ENCODE measurements around the gene UBE2O.

Gene UBE2O

GRCh38 chr17:76452660-76453430 lies at the start of gene UBE2O:
Gene UBE2O (minus strand): TSS chr17:76453152. CDS start chr17:76453141, 11 bp downstream.
- TF ChIP-seq, protein P1, sequence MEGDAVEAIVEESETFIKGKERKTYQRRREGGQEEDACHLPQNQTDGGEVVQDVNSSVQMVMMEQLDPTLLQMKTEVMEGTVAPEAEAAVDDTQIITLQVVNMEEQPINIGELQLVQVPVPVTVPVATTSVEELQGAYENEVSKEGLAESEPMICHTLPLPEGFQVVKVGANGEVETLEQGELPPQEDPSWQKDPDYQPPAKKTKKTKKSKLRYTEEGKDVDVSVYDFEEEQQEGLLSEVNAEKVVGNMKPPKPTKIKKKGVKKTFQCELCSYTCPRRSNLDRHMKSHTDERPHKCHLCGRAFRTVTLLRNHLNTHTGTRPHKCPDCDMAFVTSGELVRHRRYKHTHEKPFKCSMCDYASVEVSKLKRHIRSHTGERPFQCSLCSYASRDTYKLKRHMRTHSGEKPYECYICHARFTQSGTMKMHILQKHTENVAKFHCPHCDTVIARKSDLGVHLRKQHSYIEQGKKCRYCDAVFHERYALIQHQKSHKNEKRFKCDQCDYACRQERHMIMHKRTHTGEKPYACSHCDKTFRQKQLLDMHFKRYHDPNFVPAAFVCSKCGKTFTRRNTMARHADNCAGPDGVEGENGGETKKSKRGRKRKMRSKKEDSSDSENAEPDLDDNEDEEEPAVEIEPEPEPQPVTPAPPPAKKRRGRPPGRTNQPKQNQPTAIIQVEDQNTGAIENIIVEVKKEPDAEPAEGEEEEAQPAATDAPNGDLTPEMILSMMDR (conservative IDR thresholded peaks at IDR 0.05; ENCODE audit: low read depth, low read length) = peak; percentile 44
- no peak for DNase-seq (ENCODE audit: low read depth)
- H3K4me3 ChIP-seq (ENCODE audit: low read length) = peak within 1 kb of the TSS; percentile 72

DNA sequence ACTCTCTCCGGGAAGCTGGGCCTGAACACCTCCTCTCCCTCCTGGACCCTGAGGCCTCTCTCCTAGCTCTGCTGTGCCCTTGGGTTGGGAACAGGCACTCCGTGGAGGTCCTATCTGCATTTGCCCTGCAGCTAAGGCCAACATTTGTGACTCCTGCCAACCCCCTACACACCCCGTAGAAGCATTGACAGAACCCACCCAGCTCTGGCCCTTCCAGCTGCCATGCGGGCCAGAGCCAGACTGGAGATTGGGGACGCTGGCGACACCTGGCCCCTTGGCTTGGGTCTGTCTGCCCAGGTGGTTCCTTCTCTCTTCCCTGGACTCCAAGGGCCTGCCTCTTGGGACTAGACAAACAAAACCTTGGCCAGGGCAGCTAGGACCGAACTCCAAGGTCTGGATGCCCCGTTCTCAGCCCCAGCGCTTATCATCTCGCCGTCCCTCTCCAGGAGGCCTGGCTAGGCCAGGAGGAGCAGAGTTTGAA lies 48.9 kb upstream of the UBE2O start:
- no peak for DNase-seq (ENCODE audit: low read depth)
- TF ChIP-seq, protein P1 (conservative IDR thresholded peaks at IDR 0.05; ENCODE audit: low read depth, low read length) = no peak
- peak overlapping the region; percentile 35 for H3K4me3 ChIP-seq (ENCODE audit: low read length)

- no peak for DNase-seq (ENCODE audit: low read depth)
- TF ChIP-seq, protein P1 (conservative IDR thresholded peaks at IDR 0.05; ENCODE audit: low read depth, low read length) = no peak
- peak within 1 kb of the TSS; percentile 78 for H3K4me3 ChIP-seq (ENCODE audit: low read length)
Measured at GRCh38 chr17:76501018-76501826, 48.3 kb upstream of the UBE2O start, which contains the start of gene RHBDF2. Gene RHBDF2 (minus strand): TSS chr17:76501423. CDS start chr17:76481524, 19,899 bp downstream.

DNA sequence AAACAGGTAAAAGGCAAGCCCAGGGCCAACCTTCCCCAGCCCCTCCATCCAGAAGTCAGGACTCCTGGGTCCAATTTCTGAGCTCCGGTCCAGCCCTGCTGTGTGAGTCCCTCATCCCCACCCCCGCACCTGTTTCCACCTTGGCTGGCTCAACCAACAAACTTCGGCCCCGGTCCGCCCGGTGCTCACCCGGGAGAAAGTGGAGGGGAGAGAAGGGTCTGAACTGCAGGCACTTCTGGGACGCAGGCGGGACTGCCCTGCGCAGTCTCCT lies 47.7 kb upstream of the UBE2O start:
- H3K4me3 ChIP-seq (ENCODE audit: low read length) = peak overlapping the region; percentile 78
- no peak for DNase-seq (ENCODE audit: low read depth)
- TF ChIP-seq, protein P1 (conservative IDR thresholded peaks at IDR 0.05; ENCODE audit: low read depth, low read length) = no peak

- DNase-seq (ENCODE audit: low read depth) = no peak
- H3K4me3 ChIP-seq (ENCODE audit: low read length) = peak overlapping the region; percentile 78
Measured at GRCh38 chr17:76500074-76500746, 47.3 kb upstream of the UBE2O start.

DNA sequence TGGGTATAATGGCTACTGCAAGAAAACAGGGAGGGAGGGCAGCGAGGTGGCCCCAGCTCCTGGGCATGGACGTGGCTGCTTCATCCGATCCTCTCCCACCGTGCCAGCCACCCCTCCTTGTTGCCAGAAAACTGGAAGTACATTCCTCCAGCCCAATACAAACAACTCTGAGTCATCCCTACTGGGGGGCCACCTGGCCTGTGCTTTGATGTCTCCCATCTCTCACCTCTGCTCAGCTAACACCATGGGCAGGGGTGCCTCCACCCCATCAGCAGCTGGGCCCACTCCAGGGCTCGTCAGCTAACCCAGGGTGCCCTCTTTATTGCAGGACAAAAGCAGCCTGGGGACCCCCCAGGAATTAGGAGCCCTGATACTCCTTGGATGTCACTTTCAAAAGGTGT lies 46.3 kb upstream of the UBE2O start:
- TF ChIP-seq, protein P1 (conservative IDR thresholded peaks at IDR 0.05; ENCODE audit: low read depth, low read length) = no peak
- no peak overlapping the region for H3K4me3 ChIP-seq (ENCODE audit: low read length)
- DNase-seq (ENCODE audit: low read depth) = no peak

More at GRCh38 chr17:76500074-76500746, 47.3 kb upstream of the UBE2O start:
- TF ChIP-seq, protein P1 (conservative IDR thresholded peaks at IDR 0.05; ENCODE audit: low read depth, low read length) = no peak
